GM23338 (cell line): Measurements from ENCODE around the gene ZEB1. TPM values are rescaled to one million over a fixed set of nuclear protein-coding genes. Genes with fewer than 3 reads are reported as not detected.

ENCODE experiments used
- ATAC-seq: fragments of 200-7000 bp; cut with Tn5 transposase; 3 replicates; pipeline ENCODE4 v1.9.1; 2020
- DNase-seq: peaks from one replicate; pipeline ENCODE4 v3.0.0-alpha.2; 2015; ENCODE audit warnings: low spot score
- H2AFZ ChIP-seq: fragments of 200-600 bp; sonication (generic); 2 replicates; pipeline ENCODE4 v1.8.0; 2016; ENCODE audit warnings: antibody characterized with exemption, mild to moderate bottlenecking, moderate library complexity
- H3F3A ChIP-seq: fragments of 200-600 bp; sonication (generic); replicated peaks from 2 replicates; pipeline ENCODE4 v1.8.0; 2017; ENCODE audit warnings: antibody characterized with exemption, mixed run types, low read depth
- H3K27ac ChIP-seq: fragments of 200-600 bp; sonication (generic); 2 replicates; pipeline ENCODE4 v1.6.1; 2016; ENCODE audit warnings: low read depth
- H3K27me3 ChIP-seq: fragments of 200-600 bp; sonication (generic); 2 replicates; pipeline ENCODE4 v1.8.0; 2016; ENCODE audit warnings: mild to moderate bottlenecking, mixed run types, moderate library complexity; ENCODE audit not compliant: insufficient read depth
- H3K36me3 ChIP-seq: fragments of 200-600 bp; sonication (generic); 2 replicates; pipeline ENCODE4 v1.8.0; 2016; ENCODE audit warnings: mild to moderate bottlenecking; ENCODE audit not compliant: insufficient read depth
- H3K4me1 ChIP-seq: fragments of 200-600 bp; sonication (generic); 2 replicates; pipeline ENCODE4 v1.8.0; 2016; ENCODE audit warnings: mild to moderate bottlenecking, moderate library complexity; ENCODE audit not compliant: insufficient read depth
- H3K4me2 ChIP-seq: fragments of 200-600 bp; sonication (generic); 2 replicates; pipeline ENCODE4 v1.7.1; 2017; ENCODE audit warnings: mixed run types
- H3K4me3 ChIP-seq: fragments of 200-600 bp; sonication (generic); 2 replicates; pipeline ENCODE4 v1.6.1; 2016; ENCODE audit warnings: mixed run types
- H3K79me2 ChIP-seq: fragments of 200-600 bp; sonication (generic); replicated peaks from 2 replicates; pipeline ENCODE4 v1.8.0; 2017; ENCODE audit warnings: mild to moderate bottlenecking; ENCODE audit not compliant: insufficient read depth
- H3K9me2 ChIP-seq: fragments of 200-600 bp; sonication (generic); 2 replicates; pipeline ENCODE4 v1.8.0; 2017; ENCODE audit not compliant: insufficient read depth
- H4K20me1 ChIP-seq: fragments of 200-600 bp; sonication (generic); replicated peaks from 2 replicates; pipeline ENCODE4 v1.8.0; 2017; ENCODE audit warnings: mild to moderate bottlenecking; ENCODE audit not compliant: insufficient read depth
- H3K27ac Mint-ChIP-seq: 2 replicates; pipeline ENCODE4 v1.8.0; 2020; ENCODE audit warnings: inconsistent platforms, mild to moderate bottlenecking, moderate library complexity, mixed read lengths
- H3K27me3 Mint-ChIP-seq: 3 replicates; pipeline ENCODE4 v1.8.0; 2022; ENCODE audit warnings: low read depth, mild to moderate bottlenecking, moderate library complexity, mixed read lengths, inconsistent platforms; ENCODE audit not compliant: insufficient read depth, poor library complexity
- H3K36me3 Mint-ChIP-seq: 3 replicates; pipeline ENCODE4 v1.8.0; 2021; ENCODE audit warnings: low read depth, mild to moderate bottlenecking, inconsistent platforms, moderate library complexity, mixed read lengths
- H3K4me1 Mint-ChIP-seq: 3 replicates; pipeline ENCODE4 v1.8.0; 2020; ENCODE audit warnings: mild to moderate bottlenecking, inconsistent platforms, mixed read lengths
- H3K4me3 Mint-ChIP-seq: 3 replicates; pipeline ENCODE4 v1.8.0; 2021; ENCODE audit warnings: moderate library complexity, mild to moderate bottlenecking, inconsistent platforms, mixed read lengths
- H3K9me3 Mint-ChIP-seq: 3 replicates; pipeline ENCODE4 v1.8.0; 2020; ENCODE audit warnings: moderate library complexity, mild to moderate bottlenecking, inconsistent platforms, mixed read lengths
- CREB1 ChIP-seq: fragments of 250-450 bp; sonication (Bioruptor Pico); IDR thresholded peaks from 2 replicates; pipeline ENCODE4 v1.5.0; 2020; ENCODE audit warnings: low read depth, mild to moderate bottlenecking, moderate library complexity
- CTCF ChIP-seq, 2 experiments: fragments of 200-600 bp in 1 of 2; sonication (generic) in 1 of 2; conservative IDR thresholded peaks; 2 replicates each; pipeline versions ENCODE4 v1.5.1 to v1.6.1; 2016 to 2017; ENCODE audit warnings: antibody characterized with exemption in 2 of 2, low read depth in 2 of 2, mild to moderate bottlenecking in 2 of 2, moderate library complexity in 1 of 2
- EZH2 ChIP-seq: fragments of 200-600 bp; sonication (generic); IDR thresholded peaks from one replicate; pipeline ENCODE4 v1.8.0; 2017; ENCODE audit warnings: antibody characterized with exemption, mild to moderate bottlenecking, low read depth; ENCODE audit not compliant: unreplicated experiment
- EZH2phosphoT487 ChIP-seq: fragments of 200-600 bp; sonication (generic); IDR thresholded peaks from one replicate; pipeline ENCODE4 v1.8.1; 2018; ENCODE audit warnings: antibody characterized with exemption; ENCODE audit not compliant: unreplicated experiment
- JUNB ChIP-seq: IDR thresholded peaks from one replicate; pipeline ENCODE4 v1.6.1; 2016; ENCODE audit warnings: antibody characterized with exemption; ENCODE audit not compliant: unreplicated experiment
- NANOG ChIP-seq: IDR thresholded peaks from 2 replicates; pipeline ENCODE4 v1.6.1; 2016; ENCODE audit warnings: antibody characterized with exemption, borderline replicate concordance
- POLR2AphosphoS5 ChIP-seq: IDR thresholded peaks from 2 replicates; pipeline ENCODE4 v1.6.1; 2016; ENCODE audit warnings: antibody characterized with exemption, low read depth
- STAT1 ChIP-seq: IDR thresholded peaks from one replicate; pipeline ENCODE4 v1.6.1; 2016; ENCODE audit warnings: antibody characterized with exemption; ENCODE audit not compliant: unreplicated experiment
- ZNF114 ChIP-seq: fragments of 250-450 bp; sonication (Bioruptor Pico); IDR thresholded peaks from 2 replicates; pipeline ENCODE4 v1.5.0; 2020; ENCODE audit warnings: mild to moderate bottlenecking, moderate library complexity
- ZNF331 ChIP-seq: fragments of 250-450 bp; sonication (Bioruptor Pico); IDR thresholded peaks from 2 replicates; pipeline ENCODE4 v1.5.0; 2020; ENCODE audit warnings: low read depth, mild to moderate bottlenecking, moderate library complexity
- ZNF462 ChIP-seq: fragments of 250-450 bp; sonication (Bioruptor Pico); IDR thresholded peaks from 2 replicates; pipeline ENCODE4 v1.5.0; 2020; ENCODE audit warnings: mild to moderate bottlenecking, moderate library complexity
- polyA plus RNA-seq: library from polyadenylated mRNA; unstranded; fragments of >200 nt; fragmentation: Nextera tagmentation; extraction: Ambion mirVana; gene quantifications from 2 replicates; pipeline ENCODE4 v1.2.1, GENCODE V29; 2016
- total RNA-seq: library from RNA; depleted of rRNA; stranded (reverse); fragments of >200 nt; shearing (Covaris generic); gene quantifications from 2 replicates; pipeline ENCODE4 v1.2.3, GENCODE V29; 2014
- TF ChIP-seq, protein P1 (sequence below): IDR thresholded peaks from 2 replicates; pipeline ENCODE4 v1.6.1; 2016; ENCODE audit warnings: antibody characterized with exemption
- TF ChIP-seq, protein P2 (sequence below): IDR thresholded peaks from one replicate; pipeline ENCODE4 v1.6.1; 2018; ENCODE audit warnings: antibody characterized with exemption; ENCODE audit not compliant: unreplicated experiment

Gene ZEB1
- total and polyA plus RNA-seq, 2 experiments from 2014 or later = 0.16 to 0.45 TPM

GRCh38 chr10:31288001-31288400, 31.0 kb upstream of the ZEB1 start (continued):
- TF ChIP-seq NANOG (no peak), ZNF331 (CRISPR knock-in tag) (no peak)

DNA sequence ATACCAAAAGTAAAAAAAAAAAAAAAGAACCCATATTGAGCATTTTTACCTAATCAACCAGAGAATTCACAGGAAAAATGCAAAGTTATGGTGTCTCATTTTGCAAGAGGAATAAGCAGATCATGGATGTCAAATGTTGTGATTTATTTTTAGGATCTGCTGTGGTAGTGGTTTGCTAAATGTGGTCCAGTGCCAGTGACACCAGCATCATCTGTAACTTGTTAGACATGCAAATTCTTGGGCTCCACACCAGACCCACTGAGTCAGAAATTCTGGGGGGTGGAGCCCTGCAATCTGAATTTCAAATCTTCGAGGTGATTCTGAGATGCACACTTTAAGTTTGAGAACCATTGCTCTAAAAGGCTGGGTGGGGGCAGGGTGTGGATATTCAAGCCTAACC, 30.1 kb upstream of the ZEB1 start:
- Mint-ChIP-seq H3K4me3 (no peak overlapping the region), H3K27me3 (no peaks in the 10 kb centered on the region), H3K9me3 (no peaks in the 10 kb centered on the region; the same call in 2 of the 3 replicates), H3K36me3 (no peaks in the 10 kb centered on the region), H3K27ac (no peak overlapping the region), H3K4me1 (0 out of 3 replicates have a peak, but pooled peaks cover 2% of the 10 kb centered on the region)
- H3K27me3 ChIP-seq = no peaks in the 10 kb centered on the region
- no peaks in the 10 kb centered on the region for H3K4me1 ChIP-seq
- no peaks in the 10 kb centered on the region for H3K36me3 ChIP-seq
- no peak for TF ChIP-seq EZH2
- TF ChIP-seq JUNB = no peak
- TF ChIP-seq STAT1 = no peak
- TF ChIP-seq CTCF (conservative IDR thresholded peaks at IDR 0.05; ENCODE audit: low read depth in 2 of 2) = no peak
- no peak for TF ChIP-seq ZNF331 (CRISPR knock-in tag)
- TF ChIP-seq EZH2phosphoT487 = no peak
- no peak for TF ChIP-seq CREB1 (CRISPR knock-in tag)
- TF ChIP-seq ZNF114 = no peak
- no peak for TF ChIP-seq POLR2AphosphoS5
- TF ChIP-seq, protein P1, sequence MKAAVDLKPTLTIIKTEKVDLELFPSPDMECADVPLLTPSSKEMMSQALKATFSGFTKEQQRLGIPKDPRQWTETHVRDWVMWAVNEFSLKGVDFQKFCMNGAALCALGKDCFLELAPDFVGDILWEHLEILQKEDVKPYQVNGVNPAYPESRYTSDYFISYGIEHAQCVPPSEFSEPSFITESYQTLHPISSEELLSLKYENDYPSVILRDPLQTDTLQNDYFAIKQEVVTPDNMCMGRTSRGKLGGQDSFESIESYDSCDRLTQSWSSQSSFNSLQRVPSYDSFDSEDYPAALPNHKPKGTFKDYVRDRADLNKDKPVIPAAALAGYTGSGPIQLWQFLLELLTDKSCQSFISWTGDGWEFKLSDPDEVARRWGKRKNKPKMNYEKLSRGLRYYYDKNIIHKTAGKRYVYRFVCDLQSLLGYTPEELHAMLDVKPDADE = no peak
- TF ChIP-seq ZNF462 = no peak
- TF ChIP-seq NANOG = no peak
- TF ChIP-seq, protein P2, sequence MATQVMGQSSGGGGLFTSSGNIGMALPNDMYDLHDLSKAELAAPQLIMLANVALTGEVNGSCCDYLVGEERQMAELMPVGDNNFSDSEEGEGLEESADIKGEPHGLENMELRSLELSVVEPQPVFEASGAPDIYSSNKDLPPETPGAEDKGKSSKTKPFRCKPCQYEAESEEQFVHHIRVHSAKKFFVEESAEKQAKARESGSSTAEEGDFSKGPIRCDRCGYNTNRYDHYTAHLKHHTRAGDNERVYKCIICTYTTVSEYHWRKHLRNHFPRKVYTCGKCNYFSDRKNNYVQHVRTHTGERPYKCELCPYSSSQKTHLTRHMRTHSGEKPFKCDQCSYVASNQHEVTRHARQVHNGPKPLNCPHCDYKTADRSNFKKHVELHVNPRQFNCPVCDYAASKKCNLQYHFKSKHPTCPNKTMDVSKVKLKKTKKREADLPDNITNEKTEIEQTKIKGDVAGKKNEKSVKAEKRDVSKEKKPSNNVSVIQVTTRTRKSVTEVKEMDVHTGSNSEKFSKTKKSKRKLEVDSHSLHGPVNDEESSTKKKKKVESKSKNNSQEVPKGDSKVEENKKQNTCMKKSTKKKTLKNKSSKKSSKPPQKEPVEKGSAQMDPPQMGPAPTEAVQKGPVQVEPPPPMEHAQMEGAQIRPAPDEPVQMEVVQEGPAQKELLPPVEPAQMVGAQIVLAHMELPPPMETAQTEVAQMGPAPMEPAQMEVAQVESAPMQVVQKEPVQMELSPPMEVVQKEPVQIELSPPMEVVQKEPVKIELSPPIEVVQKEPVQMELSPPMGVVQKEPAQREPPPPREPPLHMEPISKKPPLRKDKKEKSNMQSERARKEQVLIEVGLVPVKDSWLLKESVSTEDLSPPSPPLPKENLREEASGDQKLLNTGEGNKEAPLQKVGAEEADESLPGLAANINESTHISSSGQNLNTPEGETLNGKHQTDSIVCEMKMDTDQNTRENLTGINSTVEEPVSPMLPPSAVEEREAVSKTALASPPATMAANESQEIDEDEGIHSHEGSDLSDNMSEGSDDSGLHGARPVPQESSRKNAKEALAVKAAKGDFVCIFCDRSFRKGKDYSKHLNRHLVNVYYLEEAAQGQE = no peak
- no peaks in the 10 kb centered on the region for H4K20me1 ChIP-seq
- no peaks in the 10 kb centered on the region for H3K79me2 ChIP-seq
- no peak overlapping the region for H3K4me2 ChIP-seq
- H3K9me2 ChIP-seq = no peaks in the 10 kb centered on the region
- no peak for DNase-seq
- no peaks in the 10 kb centered on the region for H3F3A ChIP-seq
- H3K4me3 ChIP-seq = no peak overlapping the region
- H2AFZ ChIP-seq = no peak overlapping the region
- no peak for ATAC-seq
- H3K27ac ChIP-seq = no peak overlapping the region
